H9 (cell line): Measurements from ENCODE around the gene SLC7A11. TPM values are rescaled to one million over a fixed set of nuclear protein-coding genes. Genes with fewer than 3 reads are reported as not detected.

ENCODE experiments used
- DNase-seq: peaks from one replicate; pipeline ENCODE4 v3.0.0-alpha.2; 2017
- H2AFZ ChIP-seq: one replicate; pipeline ENCODE4 v1.6.1; 2013; ENCODE audit warnings: mild to moderate bottlenecking, low read length, control low read depth, moderate library complexity
- H2AK5ac ChIP-seq: 2 replicates; pipeline ENCODE4 v1.6.1; 2013; ENCODE audit warnings: low read length, control low read depth, mixed read lengths; ENCODE audit not compliant: insufficient read length
- H2BK120ac ChIP-seq: one replicate; pipeline ENCODE4 v1.6.1; 2013; ENCODE audit warnings: low read depth, mild to moderate bottlenecking, low read length, control low read depth, inconsistent platforms; ENCODE audit not compliant: poor library complexity, severe bottlenecking
- H2BK12ac ChIP-seq: 2 replicates; pipeline ENCODE4 v1.6.1; 2013; ENCODE audit warnings: low read length, control low read depth, mixed read lengths, low read depth; ENCODE audit not compliant: insufficient read length
- H2BK15ac ChIP-seq: 2 replicates; pipeline ENCODE4 v1.6.1; 2013; ENCODE audit warnings: low read depth, low read length, control low read depth
- H2BK20ac ChIP-seq: one replicate; pipeline ENCODE4 v1.6.1; 2013; ENCODE audit warnings: low read depth, mild to moderate bottlenecking, low read length, control low read depth, inconsistent platforms; ENCODE audit not compliant: poor library complexity, severe bottlenecking
- H2BK5ac ChIP-seq: 2 replicates; pipeline ENCODE4 v1.6.1; 2013; ENCODE audit warnings: low read length, control low read depth, mixed read lengths; ENCODE audit not compliant: insufficient read length
- H3K14ac ChIP-seq: 2 replicates; pipeline ENCODE4 v1.6.1; 2013; ENCODE audit warnings: low read length, control low read depth; ENCODE audit not compliant: insufficient read depth
- H3K18ac ChIP-seq: 2 replicates; pipeline ENCODE4 v1.6.1; 2013; ENCODE audit warnings: low read depth, mild to moderate bottlenecking, mixed read lengths, low read length, control low read depth; ENCODE audit not compliant: insufficient read length
- H3K23ac ChIP-seq: 2 replicates; pipeline ENCODE4 v1.6.1; 2013; ENCODE audit warnings: low read length, control low read depth, mixed read lengths, low read depth; ENCODE audit not compliant: insufficient read length
- H3K23me2 ChIP-seq: 2 replicates; pipeline ENCODE4 v1.6.1; 2013; ENCODE audit warnings: low read depth, mild to moderate bottlenecking, mixed read lengths, low read length, control low read depth; ENCODE audit not compliant: insufficient read length, poor library complexity, severe bottlenecking
- H3K27ac ChIP-seq: 2 replicates; pipeline ENCODE4 v1.5.1; 2013; ENCODE audit warnings: low read length, control low read depth, mixed read lengths, low read depth; ENCODE audit not compliant: insufficient read length
- H3K27me3 ChIP-seq: 2 replicates; pipeline ENCODE4 v1.6.1; 2013; ENCODE audit warnings: low read length, control low read depth, inconsistent platforms; ENCODE audit not compliant: insufficient read depth
- H3K4ac ChIP-seq: 2 replicates; pipeline ENCODE4 v1.6.1; 2013; ENCODE audit warnings: low read depth, mild to moderate bottlenecking, control low read depth, inconsistent platforms, low read length, moderate library complexity
- H3K4me1 ChIP-seq: 2 replicates; pipeline ENCODE4 v1.6.1; 2013; ENCODE audit warnings: low read length, control low read depth, inconsistent platforms; ENCODE audit not compliant: insufficient read depth
- H3K4me2 ChIP-seq: 2 replicates; pipeline ENCODE4 v1.6.1; 2013; ENCODE audit warnings: low read length, control low read depth, mixed read lengths; ENCODE audit not compliant: insufficient read length, insufficient read depth
- H3K56ac ChIP-seq: 2 replicates; pipeline ENCODE4 v1.6.1; 2013; ENCODE audit warnings: low read depth, mild to moderate bottlenecking, mixed read lengths, low read length, control low read depth; ENCODE audit not compliant: insufficient read length
- H3K79me1 ChIP-seq: 2 replicates; pipeline ENCODE4 v1.6.1; 2013; ENCODE audit warnings: low read depth, mild to moderate bottlenecking, moderate library complexity, low read length, control low read depth, inconsistent platforms; ENCODE audit not compliant: insufficient read depth, poor library complexity, severe bottlenecking
- H3K79me2 ChIP-seq: 2 replicates; pipeline ENCODE4 v1.6.1; 2013; ENCODE audit warnings: low read length, control low read depth, inconsistent platforms; ENCODE audit not compliant: insufficient read depth
- H3K9ac ChIP-seq: 2 replicates; pipeline ENCODE4 v1.6.1; 2013; ENCODE audit warnings: low read length, control low read depth, mixed read lengths; ENCODE audit not compliant: insufficient read length; ENCODE audit errors: extremely low read depth
- H3K9me3 ChIP-seq: one replicate; pipeline ENCODE4 v1.6.1; 2013; ENCODE audit warnings: low read depth, low read length, inconsistent platforms; ENCODE audit not compliant: control insufficient read depth
- H3T11ph ChIP-seq: one replicate; pipeline ENCODE4 v1.6.1; 2013; ENCODE audit warnings: mild to moderate bottlenecking, low read length, control low read depth, inconsistent platforms
- H4K20me1 ChIP-seq: one replicate; pipeline ENCODE4 v1.6.1; 2013; ENCODE audit not compliant: control insufficient read depth, insufficient read length, insufficient read depth
- H4K5ac ChIP-seq: 2 replicates; pipeline ENCODE4 v1.6.1; 2013; ENCODE audit warnings: low read depth, mild to moderate bottlenecking, mixed read lengths, low read length, control low read depth; ENCODE audit not compliant: insufficient read length
- H4K8ac ChIP-seq: replicated peaks from 2 replicates; pipeline ENCODE4 v1.6.1; 2013; ENCODE audit warnings: low read length, control low read depth, mixed read lengths, low read depth; ENCODE audit not compliant: insufficient read length
- H4K91ac ChIP-seq: 2 replicates; pipeline ENCODE4 v1.6.1; 2013; ENCODE audit warnings: low read depth, mild to moderate bottlenecking, moderate library complexity, mixed read lengths, low read length, control low read depth; ENCODE audit not compliant: insufficient read length
- H3K27ac Mint-ChIP-seq, 3 experiments: 2 replicates in 2 of 3; 3 replicates in 1 of 3; pipeline ENCODE4 v1.8.0; 2020 to 2021; ENCODE audit warnings: mixed read lengths in 3 of 3, mild to moderate bottlenecking in 1 of 3, moderate library complexity in 1 of 3
- H3K27me3 Mint-ChIP-seq: 2 replicates; pipeline ENCODE4 v1.8.0; 2021; ENCODE audit warnings: low read depth, mild to moderate bottlenecking, moderate library complexity, mixed read lengths
- H3K36me3 Mint-ChIP-seq, 3 experiments: 2 replicates in 2 of 3; 3 replicates in 1 of 3; pipeline ENCODE4 v1.8.0; 2020 to 2021; ENCODE audit warnings: low read depth in 3 of 3, mixed read lengths in 3 of 3; ENCODE audit not compliant: insufficient read depth in 1 of 3
- H3K4me1 Mint-ChIP-seq, 2 experiments: 2 replicates each; pipeline ENCODE4 v1.8.0; 2020; ENCODE audit warnings: mixed read lengths in 2 of 2
- H3K4me3 Mint-ChIP-seq, 2 experiments: 2 replicates in 1 of 2; 3 replicates in 1 of 2; pipeline ENCODE4 v1.8.0; 2020 to 2021; ENCODE audit warnings: mild to moderate bottlenecking in 2 of 2, mixed read lengths in 2 of 2, moderate library complexity in 1 of 2
- H3K9me3 Mint-ChIP-seq, 2 experiments: 2 replicates in 1 of 2; 3 replicates in 1 of 2; pipeline ENCODE4 v1.8.0; 2020; ENCODE audit warnings: mild to moderate bottlenecking in 2 of 2, mixed read lengths in 2 of 2, moderate library complexity in 1 of 2
- total RNA-seq: library from RNA; stranded (reverse); gene quantifications from 2 replicates; pipeline ENCODE4 v1.2.1, GENCODE V29; 2021
- TF ChIP-seq, protein P1 (sequence below): fragments of 200-600 bp; sonication (generic); conservative IDR thresholded peaks from 3 replicates; pipeline ENCODE4 v1.8.0; 2021; ENCODE audit warnings: antibody characterized with exemption, mild to moderate bottlenecking

Gene SLC7A11
- total RNA-seq, 1 experiment from 2014 or later = 19.8 TPM

- no peak overlapping the region for H4K5ac ChIP-seq
- H3K18ac ChIP-seq = no peak overlapping the region
- H3K23ac ChIP-seq = no peak overlapping the region
- H3K4me2 ChIP-seq = no peak overlapping the region
- no peaks in the 10 kb centered on the region for H4K20me1 ChIP-seq
- H3K14ac ChIP-seq = no peak overlapping the region
- H3T11ph ChIP-seq = no peak overlapping the region
- Mint-ChIP-seq H3K27me3 (no peaks in the 10 kb centered on the region), H3K36me3 (no peaks in the 10 kb centered on the region; a peak in 1 of 7 replicates), H3K27ac (no peak overlapping the region), H3K9me3 (no peaks in the 10 kb centered on the region), H3K4me1 (peaks cover 0 to 7% of the 10 kb centered on the region in 2 experiments; a peak in 1 of 4 replicates), H3K4me3 (no peak overlapping the region)
- no peak overlapping the region for H3K56ac ChIP-seq
- H2AFZ ChIP-seq = no peak overlapping the region
- no peak overlapping the region for H2BK5ac ChIP-seq
- no peak overlapping the region for H2BK120ac ChIP-seq
- H2BK12ac ChIP-seq = no peak overlapping the region
- no peaks in the 10 kb centered on the region for H3K79me2 ChIP-seq
- DNase-seq = no peak
- no peak overlapping the region for H3K9ac ChIP-seq
- no peak overlapping the region for H4K8ac ChIP-seq
- H2BK20ac ChIP-seq = no peak overlapping the region
- TF ChIP-seq, protein P1, sequence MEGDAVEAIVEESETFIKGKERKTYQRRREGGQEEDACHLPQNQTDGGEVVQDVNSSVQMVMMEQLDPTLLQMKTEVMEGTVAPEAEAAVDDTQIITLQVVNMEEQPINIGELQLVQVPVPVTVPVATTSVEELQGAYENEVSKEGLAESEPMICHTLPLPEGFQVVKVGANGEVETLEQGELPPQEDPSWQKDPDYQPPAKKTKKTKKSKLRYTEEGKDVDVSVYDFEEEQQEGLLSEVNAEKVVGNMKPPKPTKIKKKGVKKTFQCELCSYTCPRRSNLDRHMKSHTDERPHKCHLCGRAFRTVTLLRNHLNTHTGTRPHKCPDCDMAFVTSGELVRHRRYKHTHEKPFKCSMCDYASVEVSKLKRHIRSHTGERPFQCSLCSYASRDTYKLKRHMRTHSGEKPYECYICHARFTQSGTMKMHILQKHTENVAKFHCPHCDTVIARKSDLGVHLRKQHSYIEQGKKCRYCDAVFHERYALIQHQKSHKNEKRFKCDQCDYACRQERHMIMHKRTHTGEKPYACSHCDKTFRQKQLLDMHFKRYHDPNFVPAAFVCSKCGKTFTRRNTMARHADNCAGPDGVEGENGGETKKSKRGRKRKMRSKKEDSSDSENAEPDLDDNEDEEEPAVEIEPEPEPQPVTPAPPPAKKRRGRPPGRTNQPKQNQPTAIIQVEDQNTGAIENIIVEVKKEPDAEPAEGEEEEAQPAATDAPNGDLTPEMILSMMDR = no peak
- no peaks in the 10 kb centered on the region for H3K4me1 ChIP-seq
- no peaks in the 10 kb centered on the region for H3K79me1 ChIP-seq
- no peak overlapping the region for H3K4ac ChIP-seq
- H3K23me2 ChIP-seq = no peaks in the 10 kb centered on the region
- no peak overlapping the region for H2AK5ac ChIP-seq
- H3K27me3 ChIP-seq = no peaks in the 10 kb centered on the region
- H3K9me3 ChIP-seq = no peaks in the 10 kb centered on the region
- H4K91ac ChIP-seq = no peak overlapping the region
- no peak overlapping the region for H2BK15ac ChIP-seq
- H3K27ac ChIP-seq = no peak overlapping the region
These were observed 25.7 kb upstream of the SLC7A11 start for GRCh38 chr4:138267835-138268234.
